Transverse colon (tissue), 4 donors: ENCODE results near the gene SEC14L1. TPM values are rescaled to one million over a fixed set of nuclear protein-coding genes. Genes with fewer than 3 reads are reported as not detected.

Experiments
- DNase-seq: peaks from one replicate; pipeline ENCODE4 v3.0.0-alpha.2; 2019
- H3K27ac ChIP-seq, 4 donors: fragments of 200-600 bp; sonication (generic); 2 replicates each; pipeline ENCODE4 v1.5.1; 2016 to 2018; ENCODE audit warnings: inconsistent platforms in 4 of 4
- H3K27me3 ChIP-seq: fragments of 200-600 bp; sonication (generic); 2 replicates; pipeline ENCODE4 v1.5.1; 2017; ENCODE audit warnings: inconsistent platforms
- H3K36me3 ChIP-seq, 4 donors: fragments of 200-600 bp; sonication (generic); 2 replicates each; pipeline ENCODE4 v1.5.1; 2017 to 2019; ENCODE audit warnings: inconsistent platforms in 4 of 4
- H3K4me1 ChIP-seq, 4 donors: fragments of 200-600 bp; sonication (generic); 2 replicates each; pipeline ENCODE4 v1.5.1; 2017 to 2020; ENCODE audit warnings: inconsistent platforms in 4 of 4
- H3K4me3 ChIP-seq, 4 donors: fragments of 200-600 bp; sonication (generic); 1 replicate in 1 of 4; 2 replicates in 3 of 4; pipeline versions ENCODE4 v1.5.1 to v1.6.1; 2017 to 2019; ENCODE audit warnings: inconsistent platforms in 4 of 4
- H3K9me3 ChIP-seq, 2 donors: fragments of 200-600 bp; sonication (generic); 2 replicates each; pipeline ENCODE4 v1.5.1; 2017 to 2019; ENCODE audit warnings: inconsistent platforms in 2 of 2
- EP300 ChIP-seq: sonication (generic); formaldehyde crosslinking; IDR thresholded peaks from one replicate; pipeline ENCODE4 v1.6.1; 2017; ENCODE audit warnings: antibody characterized with exemption, low read depth
- POLR2A ChIP-seq: fragments of 450-650 bp; IDR thresholded peaks from one replicate; pipeline ENCODE4 v1.6.1; 2016; ENCODE audit warnings: antibody characterized with exemption, mild to moderate bottlenecking, moderate library complexity
- POLR2AphosphoS5 ChIP-seq, 3 donors: sonication (generic); formaldehyde crosslinking; IDR thresholded peaks; one replicate each; pipeline ENCODE4 v1.6.1; 2016; ENCODE audit warnings: antibody characterized with exemption in 3 of 3
- WGBS, 2 donors: methylation state at CpG; one replicate each; pipeline ENCODE4 v1.1.5; 2018; ENCODE audit warnings: low coverage in 1 of 2; 5-methylcytosine and 5-hydroxymethylcytosine counted together
- in situ Hi-C, 4 donors: fragments of 200-750 bp; cut with MboI; loops; one replicate each; pipeline versions ENCODE4 v1.15.0 to v1.15.1; 2017; ENCODE audit warnings: low sequenced_read_pairs in 3 of 4, low pct_ligation_motif_present in 1 of 4, low pct_unique_long_range_greater_than_20kb in 1 of 4
- intact Hi-C: fragments of 100-400 bp; cut with DNase I; formaldehyde crosslinking; loops from one replicate; pipeline ENCODE4 v1.15.1; 2023; ENCODE audit warnings: low total_unique reads
- total RNA-seq, 4 donors: library from RNA; depleted of rRNA; stranded (reverse); fragments of >200 nt; gene quantifications; one replicate each; pipeline ENCODE4 v1.1.0, GENCODE V29; 2016
- TF ChIP-seq, protein P1 (sequence below), 5 experiments: fragments of 200-600 bp in 3 of 5; fragments of 450-650 bp in 2 of 5; sonication (generic) in 3 of 5; IDR thresholded peaks; 1 replicate in 2 of 5; 2 replicates in 3 of 5; pipeline ENCODE4 v1.5.1; 2016 to 2017; ENCODE audit warnings: antibody characterized with exemption in 5 of 5, inconsistent platforms in 3 of 5, mild to moderate bottlenecking in 2 of 5, moderate library complexity in 1 of 5

Gene SEC14L1
- total RNA-seq, 4 donors from 2014 or later = 16.8 to 34.6 (median 23.8) TPM

DNA sequence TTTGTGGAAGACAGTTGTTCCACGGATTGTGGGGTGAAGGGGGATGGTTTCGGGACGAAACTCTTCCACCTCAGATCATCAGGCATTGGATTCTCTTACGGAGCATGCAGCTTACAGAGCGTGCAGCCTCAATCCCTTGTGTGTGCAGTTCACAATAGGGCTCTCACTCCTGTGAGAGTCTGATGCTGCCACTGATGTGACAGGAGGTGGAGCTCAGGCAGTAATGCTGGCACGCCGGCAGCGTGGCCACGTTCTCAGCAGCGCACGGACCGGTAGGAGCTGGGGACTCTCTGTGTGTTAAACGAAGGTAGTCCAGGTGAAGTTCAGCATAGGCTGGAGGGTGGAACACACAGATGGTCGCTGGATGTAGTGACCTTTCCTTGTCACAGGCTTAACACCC is 37.8 kb downstream of the SEC14L1 start:
- intact Hi-C loops = no loop called here
- no peak for DNase-seq
- in situ Hi-C loops = no loop called here
- no peak overlapping the region for H3K4me3 ChIP-seq
- peaks cover 16 to 19% of the 10 kb centered on the region in 2 donors for H3K9me3 ChIP-seq
- 93% methylated on average over 14 of the region's 14 CpGs; no CpG with 5 or more reads in 1 of the 2 donors for WGBS, 2 donors
- peaks cover 0 to 18% (median 4%) of the 10 kb centered on the region in 4 donors for H3K4me1 ChIP-seq
- H3K27ac ChIP-seq = no peak overlapping the region
- TF ChIP-seq, protein P1, sequence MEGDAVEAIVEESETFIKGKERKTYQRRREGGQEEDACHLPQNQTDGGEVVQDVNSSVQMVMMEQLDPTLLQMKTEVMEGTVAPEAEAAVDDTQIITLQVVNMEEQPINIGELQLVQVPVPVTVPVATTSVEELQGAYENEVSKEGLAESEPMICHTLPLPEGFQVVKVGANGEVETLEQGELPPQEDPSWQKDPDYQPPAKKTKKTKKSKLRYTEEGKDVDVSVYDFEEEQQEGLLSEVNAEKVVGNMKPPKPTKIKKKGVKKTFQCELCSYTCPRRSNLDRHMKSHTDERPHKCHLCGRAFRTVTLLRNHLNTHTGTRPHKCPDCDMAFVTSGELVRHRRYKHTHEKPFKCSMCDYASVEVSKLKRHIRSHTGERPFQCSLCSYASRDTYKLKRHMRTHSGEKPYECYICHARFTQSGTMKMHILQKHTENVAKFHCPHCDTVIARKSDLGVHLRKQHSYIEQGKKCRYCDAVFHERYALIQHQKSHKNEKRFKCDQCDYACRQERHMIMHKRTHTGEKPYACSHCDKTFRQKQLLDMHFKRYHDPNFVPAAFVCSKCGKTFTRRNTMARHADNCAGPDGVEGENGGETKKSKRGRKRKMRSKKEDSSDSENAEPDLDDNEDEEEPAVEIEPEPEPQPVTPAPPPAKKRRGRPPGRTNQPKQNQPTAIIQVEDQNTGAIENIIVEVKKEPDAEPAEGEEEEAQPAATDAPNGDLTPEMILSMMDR (IDR thresholded peaks at IDR 0.05) = no peak
- no peak for TF ChIP-seq EP300
- TF ChIP-seq POLR2AphosphoS5 (IDR thresholded peaks at IDR 0.05) = no peak
- TF ChIP-seq POLR2A = no peak
- H3K36me3 ChIP-seq = peaks cover 0 to 18% (median 0%) of the 10 kb centered on the region in 4 donors
- H3K27me3 ChIP-seq = no peaks in the 10 kb centered on the region

DNA sequence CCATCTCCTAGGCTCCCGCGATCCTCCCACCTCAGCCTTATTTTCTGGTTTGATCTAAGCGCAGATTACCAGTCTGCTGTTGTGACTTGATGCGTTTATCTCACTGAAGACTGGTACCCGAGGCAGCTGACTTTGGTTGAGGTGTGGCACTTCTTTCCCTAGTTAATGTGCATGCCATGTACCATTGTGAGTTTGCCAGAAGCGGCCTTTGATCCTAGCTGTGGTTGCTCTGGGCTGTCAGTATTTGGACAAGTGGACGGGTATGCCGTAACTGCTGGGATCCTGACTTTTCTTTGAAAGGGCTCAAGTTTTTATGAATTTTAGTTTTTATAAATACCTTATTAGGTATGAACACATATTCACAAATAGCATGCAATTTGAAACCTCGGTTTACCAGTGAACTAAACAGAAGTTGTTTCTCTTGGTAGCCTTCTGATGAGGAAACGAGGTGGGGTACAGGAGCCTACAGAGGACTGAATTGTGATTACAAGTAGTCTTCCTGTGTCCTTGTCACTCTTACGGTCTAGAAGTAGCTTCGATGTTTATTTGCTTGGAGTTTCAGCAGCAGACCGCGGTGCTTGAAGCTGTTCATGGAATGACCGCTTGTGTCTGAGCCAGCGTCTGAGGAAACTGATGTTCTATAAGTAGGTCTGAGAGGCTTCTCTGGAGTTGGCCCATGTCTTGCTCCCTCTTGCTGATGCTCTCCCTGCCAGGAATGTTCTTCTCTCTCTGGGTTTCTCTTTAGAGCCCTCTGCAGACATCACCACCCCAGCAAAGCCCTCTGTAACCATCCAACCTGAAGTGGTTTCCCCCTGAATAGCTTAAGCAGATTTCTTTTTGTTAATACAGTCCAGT is 40.0 kb downstream of the SEC14L1 start:
- DNase-seq = no peak
- H3K4me3 ChIP-seq = no peak overlapping the region
- in situ Hi-C loops (no loop called here), intact Hi-C loops (no loop called here)
- TF ChIP-seq POLR2AphosphoS5 (IDR thresholded peaks at IDR 0.05) = no peak
- no peak for TF ChIP-seq POLR2A
- no peak for TF ChIP-seq EP300
- TF ChIP-seq, protein P1 (IDR thresholded peaks at IDR 0.05) = no peak
- H3K4me1 ChIP-seq = peaks cover 0 to 18% (median 4%) of the 10 kb centered on the region in 4 donors
- no peaks in the 10 kb centered on the region for H3K9me3 ChIP-seq
- H3K27me3 ChIP-seq = no peaks in the 10 kb centered on the region
- H3K27ac ChIP-seq = no peak overlapping the region
- no peaks in the 10 kb centered on the region for H3K36me3 ChIP-seq
- 89 to 92% methylated on average over 11 to 16 of the region's 16 CpGs for WGBS, 2 donors

DNA sequence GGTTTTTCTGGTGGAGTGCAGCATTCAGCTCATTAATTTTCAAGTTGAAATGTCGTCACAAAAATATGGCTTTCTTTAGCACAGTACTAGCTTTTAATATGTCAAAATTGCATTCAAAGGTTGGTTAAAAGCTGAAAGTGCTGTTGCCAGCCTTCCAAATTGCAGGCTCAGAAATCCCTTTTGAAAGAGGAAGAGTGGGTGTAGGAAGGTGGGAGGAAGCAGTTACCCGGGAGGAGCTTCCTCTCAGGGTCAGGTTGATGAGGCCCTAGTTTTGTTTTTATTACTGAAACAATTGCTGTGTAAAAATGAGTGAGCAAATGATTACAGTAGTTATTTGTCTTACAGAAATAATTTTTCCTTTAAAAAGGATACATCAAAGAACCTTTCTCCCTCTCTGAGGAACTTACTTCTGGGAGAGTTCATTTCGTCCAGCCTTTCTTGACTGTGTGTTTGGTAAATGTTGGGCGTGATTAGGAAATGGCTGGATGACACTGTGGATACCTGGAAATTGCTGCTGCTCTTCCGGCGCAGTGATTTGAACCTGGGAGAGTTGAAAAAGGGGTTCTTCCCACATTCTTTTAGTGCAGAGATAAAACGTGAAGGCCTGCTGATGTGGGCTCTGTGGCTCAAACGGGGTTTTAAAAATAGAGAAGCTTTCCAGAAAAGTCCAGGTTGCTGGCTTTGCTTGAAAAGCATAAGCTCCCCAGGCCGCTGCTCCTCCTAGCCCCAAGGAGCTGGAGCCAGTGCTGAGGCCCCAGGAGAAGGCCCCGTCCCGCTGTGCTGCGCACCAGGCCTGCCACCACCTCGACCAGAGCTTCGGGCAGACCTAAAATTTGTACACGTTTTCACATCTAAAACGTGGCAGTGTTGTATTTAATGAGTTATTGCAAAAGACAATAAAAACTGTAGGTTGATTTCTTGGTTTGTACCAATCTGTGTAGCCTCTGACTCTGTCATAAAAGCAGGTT is 41.7 kb downstream of the SEC14L1 start:
- H3K9me3 ChIP-seq = no peaks in the 10 kb centered on the region
- no peaks in the 10 kb centered on the region for H3K36me3 ChIP-seq
- H3K27ac ChIP-seq = no peak overlapping the region
- no peaks in the 10 kb centered on the region for H3K27me3 ChIP-seq
- H3K4me1 ChIP-seq = peaks cover 0 to 18% (median 4%) of the 10 kb centered on the region in 4 donors
- H3K4me3 ChIP-seq = no peak overlapping the region
- WGBS, 2 donors = 65 to 77% methylated on average over 11 to 16 of the region's 16 CpGs
- TF ChIP-seq, protein P1 (IDR thresholded peaks at IDR 0.05) = no peak
- TF ChIP-seq POLR2AphosphoS5 (IDR thresholded peaks at IDR 0.05) (no peak), POLR2A (no peak), EP300 (no peak)
- DNase-seq = no peak
- in situ Hi-C loops = no loop called here
- intact Hi-C loops = no loop called here

DNA sequence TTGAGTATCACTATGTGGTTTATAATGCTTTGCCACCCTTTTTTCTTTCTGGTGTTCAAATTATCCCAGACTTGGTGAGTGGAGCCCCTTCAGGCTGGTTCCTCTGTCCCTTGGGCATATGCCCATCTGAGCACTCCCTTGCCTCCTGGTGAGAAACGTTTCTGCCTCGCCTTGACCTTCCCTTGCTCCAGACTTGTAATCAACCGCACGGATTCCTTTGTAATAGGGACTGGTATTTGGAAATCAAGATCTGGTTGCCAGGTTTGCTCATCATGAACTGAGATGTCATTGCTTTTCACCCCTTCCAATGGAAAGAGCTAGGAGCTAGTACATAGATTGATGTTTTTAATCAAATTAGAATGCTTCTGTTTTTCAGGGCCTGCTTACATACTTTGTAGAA is 43.7 kb downstream of the SEC14L1 start:
- Histone ChIP-seq H3K9me3 (no peaks in the 10 kb centered on the region), H3K27me3 (no peaks in the 10 kb centered on the region), H3K36me3 (no peaks in the 10 kb centered on the region), H3K27ac (no peak overlapping the region), H3K4me3 (no peak overlapping the region), H3K4me1 (peaks cover 0 to 21% (median 4%) of the 10 kb centered on the region in 4 donors)
- DNase-seq = no peak
- in situ Hi-C loops = no loop called here
- intact Hi-C loops = no loop called here
- TF ChIP-seq EP300 (no peak), POLR2AphosphoS5 (IDR thresholded peaks at IDR 0.05) (no peak), POLR2A (no peak)
- TF ChIP-seq, protein P1 (IDR thresholded peaks at IDR 0.05) = no peak
- WGBS, 2 donors = 75% methylated on average over 4 of the region's 4 CpGs; no CpG with 5 or more reads in 1 of the 2 donors
